Measurements from ENCODE around the gene NPIPB13. TPM values are rescaled to one million over a fixed set of nuclear protein-coding genes. Genes with fewer than 3 reads are reported as not detected.
A peak's percentile ranks its signal among the peaks of the same experiment; 100 is the strongest.
"Not testable (repeated sequence)": the region's sequence is repeated elsewhere in the genome, so short reads cannot be mapped to it uniquely, and the experiment has no call there.

Gene NPIPB13
- total RNA-seq, result 10 to 100 TPM; 15.7 to 43.6 (median 29.2) TPM
- total RNA-seq (2013), result 7.0 TPM
- total RNA-seq, result 0.20 to 3.4 (median 1.4) reads per million in 29 experiments

DNA sequence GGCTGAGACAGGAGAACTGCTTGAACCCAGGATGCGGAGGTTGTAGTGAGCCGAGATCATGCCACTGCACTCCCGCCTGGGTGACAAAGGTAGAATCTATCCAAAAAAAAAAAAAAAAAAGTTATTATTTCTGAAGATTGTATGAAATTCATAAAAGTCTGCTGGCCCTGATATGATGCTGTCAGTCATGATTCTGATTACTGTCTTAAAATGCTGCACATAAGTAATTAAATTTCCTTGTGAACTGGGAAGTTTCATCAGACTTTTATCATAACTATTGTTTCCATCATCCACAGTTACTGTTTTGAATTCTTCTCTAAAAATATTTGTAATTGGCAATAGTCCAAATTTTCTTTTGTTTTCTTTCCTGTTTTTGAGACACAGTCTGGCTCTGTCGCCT is at the start of gene NPIPB13:
TSS of gene NPIPB13 (minus strand) at position 101 of the 400 bp plus-strand sequence. CDS start 2,906 bp downstream, outside the sequence.
- DNase-seq; H3K9me3 Mint-ChIP-seq; H3K9me3 ChIP-seq; H3K27me3 ChIP-seq (replicated peaks in 1 of 2; ENCODE audit: control insufficient read depth in 2 of 2, extremely low read depth in 1 of 2, insufficient read depth in 2 of 2, low read length in 1 of 2); POLR2A ChIA-PET; H3K36me3 ChIP-seq (ENCODE audit: control insufficient read depth in 2 of 2, extremely low read depth in 1 of 2, insufficient read depth in 1 of 2, low read length in 1 of 2); H3K27me3 Mint-ChIP-seq; H3K4me3 Mint-ChIP-seq; H3K4me1 ChIP-seq (ENCODE audit: control insufficient read depth in 1 of 2, extremely low read depth in 1 of 2, insufficient read depth in 2 of 2, low read length in 2 of 2); ATAC-seq (replicated peaks in 1 of 4); H3K27ac Mint-ChIP-seq; H3K36me3 Mint-ChIP-seq; H3K27ac ChIP-seq (ENCODE audit: low read length); H3K4me3 ChIP-seq (ENCODE audit: control insufficient read depth in 1 of 2, extremely low read depth in 1 of 2, low read length in 1 of 2); H3K4me1 Mint-ChIP-seq; CTCF ChIA-PET: not testable (repeated sequence)
- WGBS (ENCODE audit: insufficient coverage), result no CpG with 5 or more reads among the region's 4 CpGs

DNA sequence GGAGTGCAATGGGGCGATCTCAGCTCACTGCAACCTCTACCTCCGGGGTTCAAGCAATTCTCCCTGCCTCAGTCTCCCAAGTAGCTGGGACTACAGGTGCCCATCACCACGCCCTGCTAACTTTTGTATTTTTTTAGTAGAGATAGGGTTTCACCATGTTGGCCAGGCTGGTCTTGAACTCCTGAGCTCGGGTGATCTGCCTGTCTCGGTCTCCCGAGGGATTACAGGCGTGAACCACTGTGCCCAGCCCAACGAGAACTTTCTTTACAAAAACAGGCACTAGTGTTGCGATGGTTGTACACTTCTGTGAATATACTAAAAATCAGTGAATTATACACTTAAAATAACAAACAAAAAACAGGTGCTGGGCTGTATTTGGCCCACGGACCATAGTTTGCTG is 34.1 kb upstream of the NPIPB13 start:
- H3K27me3 ChIP-seq (replicated peaks in 1 of 2; ENCODE audit: control insufficient read depth in 2 of 2, extremely low read depth in 1 of 2, insufficient read depth in 2 of 2, low read length in 1 of 2); H3K9me3 Mint-ChIP-seq; H3K4me3 Mint-ChIP-seq; H3K4me3 ChIP-seq (ENCODE audit: control insufficient read depth in 1 of 2, extremely low read depth in 1 of 2, low read length in 1 of 2); H3K9me3 ChIP-seq; H3K36me3 Mint-ChIP-seq; POLR2A ChIA-PET; ATAC-seq (replicated peaks in 1 of 4); H3K36me3 ChIP-seq (ENCODE audit: control insufficient read depth in 2 of 2, extremely low read depth in 1 of 2, insufficient read depth in 1 of 2, low read length in 1 of 2); H3K4me1 ChIP-seq (ENCODE audit: control insufficient read depth in 1 of 2, extremely low read depth in 1 of 2, insufficient read depth in 2 of 2, low read length in 2 of 2); DNase-seq; H3K4me1 Mint-ChIP-seq; H3K27ac ChIP-seq (ENCODE audit: low read length); H3K27me3 Mint-ChIP-seq; H3K27ac Mint-ChIP-seq: not testable (repeated sequence)
- no CpG with 5 or more reads among the region's 10 CpGs for whole genome bisulfite sequencing (ENCODE audit: insufficient coverage)
- CTCF ChIA-PET, result interaction anchor here in 1 of 2 donors (0.7 kb wide), 1 partner anchor 192 kb away, joined by 3 read pairs; no protein-coding TSS in a partner anchor

DNA sequence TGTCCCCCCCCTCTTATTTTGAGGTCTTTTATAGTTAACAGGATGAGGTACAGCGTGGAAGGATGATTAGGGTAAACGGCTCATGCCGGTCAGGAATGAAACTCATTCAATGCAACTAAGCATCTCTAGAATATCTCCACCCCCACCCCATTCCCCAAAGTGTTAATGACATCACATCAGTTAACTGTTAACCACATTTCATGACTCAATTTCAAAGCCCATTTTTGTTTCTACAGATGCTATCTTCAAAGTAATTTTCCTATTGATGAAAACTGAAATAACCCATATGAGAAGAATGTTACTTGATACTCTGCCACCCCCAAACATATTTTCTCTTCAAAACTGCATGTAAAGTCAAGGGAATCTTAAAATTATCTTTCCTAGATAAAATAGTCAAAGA is 30.2 kb upstream of the NPIPB13 start:
- H3K9me3 ChIP-seq; H3K36me3 ChIP-seq (ENCODE audit: control insufficient read depth in 2 of 2, extremely low read depth in 1 of 2, insufficient read depth in 1 of 2, low read length in 1 of 2); POLR2A ChIA-PET; CTCF ChIA-PET; H3K27me3 Mint-ChIP-seq; H3K27ac Mint-ChIP-seq; H3K4me1 ChIP-seq (ENCODE audit: control insufficient read depth in 1 of 2, extremely low read depth in 1 of 2, insufficient read depth in 2 of 2, low read length in 2 of 2); H3K36me3 Mint-ChIP-seq; DNase-seq; H3K4me3 Mint-ChIP-seq; H3K27me3 ChIP-seq (replicated peaks in 1 of 2; ENCODE audit: control insufficient read depth in 2 of 2, extremely low read depth in 1 of 2, insufficient read depth in 2 of 2, low read length in 1 of 2); H3K4me1 Mint-ChIP-seq; H3K27ac ChIP-seq (ENCODE audit: low read length); H3K4me3 ChIP-seq (ENCODE audit: control insufficient read depth in 1 of 2, extremely low read depth in 1 of 2, low read length in 1 of 2); ATAC-seq (replicated peaks in 1 of 4); H3K9me3 Mint-ChIP-seq: not testable (repeated sequence)
- no CpG with 5 or more reads among the region's 3 CpGs for WGBS (ENCODE audit: insufficient coverage)

DNA sequence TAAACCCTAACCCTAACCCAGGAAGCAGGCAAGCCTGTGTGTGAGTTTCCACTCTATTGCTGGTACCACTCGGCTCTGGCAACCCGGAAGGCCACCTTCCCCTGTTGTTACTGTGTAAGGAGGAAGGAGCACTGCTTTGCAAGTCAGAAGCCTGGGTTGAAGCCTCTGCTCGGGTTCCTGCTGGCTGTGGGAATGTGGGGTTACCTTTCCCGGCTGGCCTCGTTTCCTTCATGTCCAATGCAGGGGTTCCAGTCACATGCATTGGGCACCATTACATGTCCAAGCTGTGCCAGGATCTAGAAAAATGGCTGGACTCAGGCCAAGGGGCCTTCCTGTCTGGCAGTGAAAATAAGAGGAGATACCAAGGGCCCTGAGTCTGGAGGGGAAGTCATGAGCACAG is 31.2 kb downstream of the NPIPB13 start:
- H3K27me3 ChIP-seq (replicated peaks in 1 of 2; ENCODE audit: control insufficient read depth in 2 of 2, extremely low read depth in 1 of 2, insufficient read depth in 2 of 2, low read length in 1 of 2); CTCF ChIA-PET; H3K36me3 Mint-ChIP-seq; H3K27me3 Mint-ChIP-seq; H3K9me3 ChIP-seq; ATAC-seq (replicated peaks in 1 of 4); H3K27ac Mint-ChIP-seq; H3K4me3 ChIP-seq (ENCODE audit: control insufficient read depth in 1 of 2, extremely low read depth in 1 of 2, low read length in 1 of 2); H3K4me1 ChIP-seq (ENCODE audit: control insufficient read depth in 1 of 2, extremely low read depth in 1 of 2, insufficient read depth in 2 of 2, low read length in 2 of 2); H3K4me1 Mint-ChIP-seq; H3K4me3 Mint-ChIP-seq; H3K27ac ChIP-seq (ENCODE audit: low read length); POLR2A ChIA-PET; H3K36me3 ChIP-seq (ENCODE audit: control insufficient read depth in 2 of 2, extremely low read depth in 1 of 2, insufficient read depth in 1 of 2, low read length in 1 of 2); H3K9me3 Mint-ChIP-seq: not testable (repeated sequence)
- WGBS (ENCODE audit: insufficient coverage), result no CpG with 5 or more reads among the region's 5 CpGs
- DNase-seq, result peak in 1 of 35 experiments; percentile 1

DNA sequence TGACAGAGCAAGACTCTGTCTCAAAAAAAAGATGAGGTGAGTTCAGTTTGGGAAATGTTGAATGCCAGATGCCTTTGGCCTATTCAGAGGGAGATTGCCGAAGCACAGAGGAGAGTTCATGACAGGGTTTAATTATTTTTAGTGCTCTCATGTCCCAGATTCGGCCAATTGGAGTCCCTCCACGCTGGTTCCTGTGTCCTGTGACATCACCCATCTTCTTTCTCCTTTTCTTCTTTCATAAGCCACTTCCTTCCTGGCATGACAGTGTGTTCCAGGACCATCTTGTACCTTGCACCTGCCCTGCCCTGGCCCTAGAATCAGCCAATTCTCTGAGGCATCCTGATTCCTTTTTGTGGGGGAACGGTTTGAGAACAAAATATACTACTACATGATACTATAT is 36.9 kb downstream of the NPIPB13 start:
- ATAC-seq (replicated peaks in 1 of 4), result peak; percentile 36 to 77 (median 60)

DNA sequence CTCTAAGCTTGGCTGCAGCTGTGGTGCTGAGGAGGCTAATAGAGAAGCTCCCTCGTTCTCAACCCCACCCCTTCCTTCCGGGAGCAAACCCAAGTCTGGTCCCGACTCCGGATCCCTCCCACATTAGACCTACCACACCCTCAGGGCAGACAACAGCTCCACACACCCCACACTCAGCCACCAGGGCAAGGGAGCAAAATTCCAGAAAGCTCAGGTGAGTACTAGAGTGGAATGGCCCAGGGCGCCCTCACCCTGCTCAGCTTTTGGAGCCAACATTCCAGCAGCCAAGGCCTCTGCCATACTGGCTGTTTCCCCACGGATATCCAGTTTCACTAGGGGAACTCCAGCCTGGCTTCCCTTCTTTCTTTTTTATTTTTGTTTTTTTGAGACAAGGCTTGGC is 39.2 kb downstream of the NPIPB13 start:
- DNase-seq, result peak in 18 of 35 experiments; percentile 1 to 47 (median 22)
- POLR2A ChIA-PET; H3K27me3 Mint-ChIP-seq; H3K4me1 ChIP-seq (ENCODE audit: control insufficient read depth in 1 of 2, extremely low read depth in 1 of 2, insufficient read depth in 2 of 2, low read length in 2 of 2); CTCF ChIA-PET; H3K36me3 Mint-ChIP-seq; H3K36me3 ChIP-seq (ENCODE audit: control insufficient read depth in 2 of 2, extremely low read depth in 1 of 2, insufficient read depth in 1 of 2, low read length in 1 of 2); H3K27me3 ChIP-seq (replicated peaks in 1 of 2; ENCODE audit: control insufficient read depth in 2 of 2, extremely low read depth in 1 of 2, insufficient read depth in 2 of 2, low read length in 1 of 2); H3K4me1 Mint-ChIP-seq; H3K27ac ChIP-seq (ENCODE audit: low read length); H3K27ac Mint-ChIP-seq; H3K9me3 Mint-ChIP-seq; H3K4me3 Mint-ChIP-seq; H3K9me3 ChIP-seq; H3K4me3 ChIP-seq (ENCODE audit: control insufficient read depth in 1 of 2, extremely low read depth in 1 of 2, low read length in 1 of 2): not testable (repeated sequence)
- peak in 2 of 4 experiments; percentile 31 to 53 for ATAC-seq (replicated peaks in 1 of 4)
- WGBS (ENCODE audit: insufficient coverage), result no CpG with 5 or more reads among the region's 6 CpGs

More for the DNA sequence above, 36.9 kb downstream of the NPIPB13 start:
- H3K27ac ChIP-seq (ENCODE audit: low read length); H3K9me3 ChIP-seq; H3K27me3 ChIP-seq (replicated peaks in 1 of 2; ENCODE audit: control insufficient read depth in 2 of 2, extremely low read depth in 1 of 2, insufficient read depth in 2 of 2, low read length in 1 of 2); POLR2A ChIA-PET; DNase-seq; H3K36me3 Mint-ChIP-seq; H3K36me3 ChIP-seq (ENCODE audit: control insufficient read depth in 2 of 2, extremely low read depth in 1 of 2, insufficient read depth in 1 of 2, low read length in 1 of 2); H3K4me3 ChIP-seq (ENCODE audit: control insufficient read depth in 1 of 2, extremely low read depth in 1 of 2, low read length in 1 of 2); CTCF ChIA-PET; H3K4me1 Mint-ChIP-seq; H3K4me1 ChIP-seq (ENCODE audit: control insufficient read depth in 1 of 2, extremely low read depth in 1 of 2, insufficient read depth in 2 of 2, low read length in 2 of 2); H3K4me3 Mint-ChIP-seq; H3K9me3 Mint-ChIP-seq; H3K27me3 Mint-ChIP-seq; H3K27ac Mint-ChIP-seq: not testable (repeated sequence)
- no CpG with 5 or more reads among the region's 4 CpGs for WGBS (ENCODE audit: insufficient coverage)

DNA sequence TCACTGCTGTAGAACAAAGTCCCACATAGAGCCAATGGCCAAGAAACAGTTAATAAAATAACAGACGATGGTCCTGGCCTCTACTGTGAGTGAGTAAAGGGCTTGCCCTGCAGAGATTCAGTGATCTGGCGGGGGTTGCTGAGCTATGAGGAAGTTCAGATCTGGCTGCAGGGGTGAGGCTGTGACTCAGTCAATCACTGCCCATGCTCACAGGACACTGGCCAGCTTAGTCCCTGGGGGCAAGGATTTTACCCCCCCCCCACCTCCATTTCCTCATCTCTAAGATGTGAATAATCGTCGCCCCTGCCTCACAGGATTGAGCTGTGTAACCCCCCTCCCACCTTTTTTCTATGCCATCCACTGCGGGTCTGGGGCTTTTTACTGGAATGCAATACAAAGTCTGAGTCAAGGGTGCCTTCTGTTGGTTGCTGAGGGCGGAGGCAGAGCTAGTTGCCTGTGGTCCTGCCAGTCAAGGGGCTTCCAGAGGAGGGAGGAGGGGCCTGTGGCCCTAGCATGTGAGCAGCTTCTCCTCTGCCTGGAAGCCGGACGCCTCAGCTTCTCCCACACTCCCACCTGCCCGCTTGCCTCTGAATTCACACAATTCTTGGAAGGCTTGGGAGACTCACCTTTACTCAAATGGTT is 41.1 kb downstream of the NPIPB13 start:
- DNase-seq, result peak in 2 of 35 experiments; percentile 1 to 4
- CTCF ChIA-PET; H3K9me3 ChIP-seq; H3K4me1 Mint-ChIP-seq; H3K27ac Mint-ChIP-seq; H3K36me3 ChIP-seq (ENCODE audit: control insufficient read depth in 2 of 2, extremely low read depth in 1 of 2, insufficient read depth in 1 of 2, low read length in 1 of 2); H3K9me3 Mint-ChIP-seq; H3K4me3 Mint-ChIP-seq; H3K27ac ChIP-seq (ENCODE audit: low read length); H3K4me3 ChIP-seq (ENCODE audit: control insufficient read depth in 1 of 2, extremely low read depth in 1 of 2, low read length in 1 of 2); H3K36me3 Mint-ChIP-seq; POLR2A ChIA-PET; H3K27me3 ChIP-seq (replicated peaks in 1 of 2; ENCODE audit: control insufficient read depth in 2 of 2, extremely low read depth in 1 of 2, insufficient read depth in 2 of 2, low read length in 1 of 2); H3K4me1 ChIP-seq (ENCODE audit: control insufficient read depth in 1 of 2, extremely low read depth in 1 of 2, insufficient read depth in 2 of 2, low read length in 2 of 2); H3K27me3 Mint-ChIP-seq; ATAC-seq (replicated peaks in 1 of 4): not testable (repeated sequence)
- no CpG with 5 or more reads among the region's 9 CpGs for WGBS (ENCODE audit: insufficient coverage)
